Mucosa of descending colon (tissue), 3 donors: ENCODE results near the gene FBN2. TPM values are rescaled to one million over a fixed set of nuclear protein-coding genes. Genes with fewer than 3 reads are reported as not detected.

Source experiments
- ATAC-seq: fragments of 200-7000 bp; cut with Tn5 transposase; one replicate; pipeline ENCODE4 v1.9.1; 2020; ENCODE audit warnings: mild to moderate bottlenecking, moderate library complexity
- DNase-seq, 3 donors: peaks; one replicate each; pipeline ENCODE4 v3.0.0-alpha.2; 2020
- H3K36me3 ChIP-seq: fragments of 200-600 bp; one replicate; pipeline ENCODE4 v1.8.0; 2021; ENCODE audit warnings: low read depth, mild to moderate bottlenecking
- H3K4me1 ChIP-seq: fragments of 200-600 bp; one replicate; pipeline ENCODE4 v1.8.0; 2021; ENCODE audit warnings: low read depth, mild to moderate bottlenecking
- H3K4me3 ChIP-seq: fragments of 200-600 bp; one replicate; pipeline ENCODE4 v1.8.0; 2021; ENCODE audit warnings: mild to moderate bottlenecking
- H3K9me3 ChIP-seq: fragments of 200-600 bp; one replicate; pipeline ENCODE4 v1.8.0; 2021; ENCODE audit warnings: mild to moderate bottlenecking
- CTCF ChIP-seq: fragments of 200-600 bp; IDR thresholded peaks from one replicate; pipeline ENCODE4 v1.8.0; 2022; ENCODE audit warnings: antibody characterized with exemption, mild to moderate bottlenecking
- intact Hi-C, 2 donors: fragments of 100-400 bp; cut with DNase I in 1 of 2; cut with micrococcal nuclease in 1 of 2; formaldehyde crosslinking; loops; one replicate each; pipeline versions ENCODE4 v1.11.0 to v1.11.1; 2022; cut with DNase I, micrococcal nuclease
- total RNA-seq, 3 donors: library from RNA; stranded (reverse); fragmentation: NEBNext Ultra II Directional in 2 of 3; extraction: Animal tissue kit (Norgen Biotek cat#: 25700) in 2 of 3; gene quantifications; one replicate each; pipeline versions ENCODE4 v1.2.1 to v1.2.4, GENCODE V29; 2021 to 2023
- donor health status: DM: no; HTN: no; CAD: no; lungs with moderate emphysema.
- donor health status: DM: no; HTN: no; CAD: no.
- donor health status: DM: no; HTN: yes; CAD: no.

The FBN2 gene
- total RNA-seq, 3 donors from 2014 or later = 1.0 to 5.8 (median 1.6) TPM

DNA sequence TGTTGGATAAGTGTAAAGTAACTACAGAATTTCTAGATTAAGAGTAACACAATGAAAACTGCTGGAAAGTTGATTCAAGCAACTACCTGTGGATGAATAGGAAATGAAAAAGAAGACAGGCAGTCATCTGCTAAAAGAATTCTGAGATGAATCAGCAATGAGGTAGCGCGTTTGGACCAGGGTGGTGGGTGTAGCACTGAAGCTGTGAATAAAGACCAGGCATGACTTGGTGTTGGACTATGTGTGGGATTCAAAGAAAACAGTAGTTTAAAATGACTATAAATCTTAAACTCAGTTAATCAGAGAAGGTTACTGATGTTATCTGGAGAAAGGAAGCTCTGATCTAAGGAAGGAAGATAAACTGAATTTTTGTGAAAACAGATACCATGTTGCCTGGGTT is 159.8 kb downstream of the FBN2 start:
- DNase-seq (no peak), ATAC-seq (no peak)
- no peaks in the 10 kb centered on the region for H3K4me1 ChIP-seq
- no peaks in the 10 kb centered on the region for H3K36me3 ChIP-seq
- H3K4me3 ChIP-seq = no peak overlapping the region
- no peak for TF ChIP-seq CTCF
- intact Hi-C loops = no loop called here
- H3K9me3 ChIP-seq = no peaks in the 10 kb centered on the region

DNA sequence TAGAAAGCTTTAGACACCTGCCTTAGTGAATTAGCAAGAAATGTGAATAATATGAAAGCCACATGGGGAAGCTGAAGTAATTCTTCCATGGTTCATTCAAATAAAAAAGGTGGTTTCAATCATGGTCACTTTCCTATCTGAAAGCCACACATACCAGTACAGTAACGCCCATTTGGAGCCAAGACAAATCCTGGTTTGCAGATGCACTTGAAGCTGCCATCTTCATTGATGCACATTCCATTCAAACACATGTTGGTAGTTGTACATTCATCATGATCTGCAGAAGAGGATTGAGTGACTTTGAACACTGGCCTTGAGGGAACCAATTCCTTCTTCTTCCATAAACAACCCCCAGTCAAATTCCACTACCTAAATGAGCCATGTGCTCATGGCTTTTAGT is 161.5 kb downstream of the FBN2 start:
- Histone ChIP-seq H3K4me1 (no peaks in the 10 kb centered on the region), H3K9me3 (no peaks in the 10 kb centered on the region), H3K4me3 (no peak overlapping the region), H3K36me3 (no peaks in the 10 kb centered on the region)
- intact Hi-C loops = no loop called here
- ATAC-seq (no peak), DNase-seq (no peak)
- no peak for TF ChIP-seq CTCF

- Histone ChIP-seq H3K4me3 (no peak overlapping the region), H3K9me3 (no peaks in the 10 kb centered on the region), H3K36me3 (no peaks in the 10 kb centered on the region), H3K4me1 (no peaks in the 10 kb centered on the region)
- TF ChIP-seq CTCF = no peak
- intact Hi-C loops = no loop called here
- no peak for ATAC-seq
- DNase-seq = no peak
These were observed 171.9 kb downstream of the FBN2 start for GRCh38 chr5:128366147-128366546.

DNA sequence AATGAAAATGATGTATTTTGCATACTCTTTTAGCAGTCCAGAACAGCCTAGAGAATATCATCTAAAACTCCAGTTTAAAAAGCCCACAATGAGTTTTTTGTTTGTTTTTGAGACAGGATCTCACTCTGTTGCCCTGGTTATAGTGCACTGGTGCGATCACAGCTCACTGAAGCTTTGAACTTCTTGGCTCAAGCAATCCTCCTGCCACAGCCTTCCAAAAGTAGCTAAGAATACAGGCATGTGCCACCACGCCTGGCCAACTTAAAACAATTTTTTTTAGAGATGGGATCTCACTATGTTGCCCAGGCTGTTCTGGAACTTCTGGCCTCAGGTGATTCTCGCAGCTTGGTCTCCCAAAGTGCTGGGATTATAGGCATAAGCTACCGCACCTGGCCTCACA is 175.7 kb downstream of the FBN2 start:
- DNase-seq = no peak
- no peaks in the 10 kb centered on the region for H3K9me3 ChIP-seq
- no peak for ATAC-seq
- TF ChIP-seq CTCF = no peak
- H3K4me3 ChIP-seq = no peak overlapping the region
- intact Hi-C loops = no loop called here
- no peaks in the 10 kb centered on the region for H3K36me3 ChIP-seq
- no peaks in the 10 kb centered on the region for H3K4me1 ChIP-seq

DNA sequence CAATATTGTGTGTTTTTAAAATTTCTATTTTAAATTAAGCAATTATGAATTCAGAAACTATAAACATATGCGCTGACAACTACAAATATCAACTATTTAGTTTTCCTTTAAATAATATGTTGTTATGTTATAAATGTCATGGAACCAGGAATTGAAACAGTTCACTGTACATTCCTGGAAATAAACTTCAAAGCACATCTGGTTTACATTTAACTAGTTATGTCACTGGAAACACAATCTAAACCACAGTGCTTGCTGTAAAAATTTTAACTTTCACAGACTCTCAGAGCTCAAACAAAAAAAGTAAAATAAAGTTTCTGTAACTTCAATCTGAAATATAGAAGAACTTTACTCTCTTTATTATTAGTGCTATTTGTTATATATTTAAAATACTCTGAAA is 179.2 kb downstream of the FBN2 start:
- Histone ChIP-seq H3K4me3 (no peak overlapping the region), H3K4me1 (no peaks in the 10 kb centered on the region), H3K9me3 (no peaks in the 10 kb centered on the region), H3K36me3 (no peaks in the 10 kb centered on the region)
- no peak for ATAC-seq
- no peak for DNase-seq
- intact Hi-C loops = no loop called here
- TF ChIP-seq CTCF = no peak

DNA sequence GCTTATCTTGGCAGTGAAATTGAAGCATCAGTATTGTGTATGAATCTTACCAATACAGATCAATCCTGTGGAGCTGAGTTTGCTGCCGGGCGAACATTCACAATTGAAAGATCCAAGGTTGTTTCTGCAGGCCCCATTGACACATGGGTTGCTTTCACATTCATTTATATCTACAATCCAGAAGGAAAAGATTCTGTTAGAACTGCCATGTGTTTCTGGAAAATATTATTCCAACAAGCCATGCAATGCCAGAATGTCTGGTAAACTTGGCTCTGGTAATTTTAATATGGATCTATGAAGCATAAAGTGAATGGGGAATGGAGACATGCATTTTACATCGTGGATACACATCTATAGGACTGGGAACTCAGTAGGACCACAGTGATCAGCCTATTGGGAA is 180.8 kb downstream of the FBN2 start:
- ATAC-seq (no peak), DNase-seq (no peak)
- H3K4me1 ChIP-seq = no peaks in the 10 kb centered on the region
- H3K4me3 ChIP-seq = no peak overlapping the region
- TF ChIP-seq CTCF = no peak
- no peaks in the 10 kb centered on the region for H3K9me3 ChIP-seq
- intact Hi-C loops = no loop called here
- H3K36me3 ChIP-seq = no peaks in the 10 kb centered on the region
